ENCODE measurements around the gene ATG9B.

Gene ATG9B, protein sequence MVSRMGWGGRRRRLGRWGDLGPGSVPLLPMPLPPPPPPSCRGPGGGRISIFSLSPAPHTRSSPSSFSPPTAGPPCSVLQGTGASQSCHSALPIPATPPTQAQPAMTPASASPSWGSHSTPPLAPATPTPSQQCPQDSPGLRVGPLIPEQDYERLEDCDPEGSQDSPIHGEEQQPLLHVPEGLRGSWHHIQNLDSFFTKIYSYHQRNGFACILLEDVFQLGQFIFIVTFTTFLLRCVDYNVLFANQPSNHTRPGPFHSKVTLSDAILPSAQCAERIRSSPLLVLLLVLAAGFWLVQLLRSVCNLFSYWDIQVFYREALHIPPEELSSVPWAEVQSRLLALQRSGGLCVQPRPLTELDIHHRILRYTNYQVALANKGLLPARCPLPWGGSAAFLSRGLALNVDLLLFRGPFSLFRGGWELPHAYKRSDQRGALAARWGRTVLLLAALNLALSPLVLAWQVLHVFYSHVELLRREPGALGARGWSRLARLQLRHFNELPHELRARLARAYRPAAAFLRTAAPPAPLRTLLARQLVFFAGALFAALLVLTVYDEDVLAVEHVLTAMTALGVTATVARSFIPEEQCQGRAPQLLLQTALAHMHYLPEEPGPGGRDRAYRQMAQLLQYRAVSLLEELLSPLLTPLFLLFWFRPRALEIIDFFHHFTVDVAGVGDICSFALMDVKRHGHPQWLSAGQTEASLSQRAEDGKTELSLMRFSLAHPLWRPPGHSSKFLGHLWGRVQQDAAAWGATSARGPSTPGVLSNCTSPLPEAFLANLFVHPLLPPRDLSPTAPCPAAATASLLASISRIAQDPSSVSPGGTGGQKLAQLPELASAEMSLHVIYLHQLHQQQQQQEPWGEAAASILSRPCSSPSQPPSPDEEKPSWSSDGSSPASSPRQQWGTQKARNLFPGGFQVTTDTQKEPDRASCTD

DNA sequence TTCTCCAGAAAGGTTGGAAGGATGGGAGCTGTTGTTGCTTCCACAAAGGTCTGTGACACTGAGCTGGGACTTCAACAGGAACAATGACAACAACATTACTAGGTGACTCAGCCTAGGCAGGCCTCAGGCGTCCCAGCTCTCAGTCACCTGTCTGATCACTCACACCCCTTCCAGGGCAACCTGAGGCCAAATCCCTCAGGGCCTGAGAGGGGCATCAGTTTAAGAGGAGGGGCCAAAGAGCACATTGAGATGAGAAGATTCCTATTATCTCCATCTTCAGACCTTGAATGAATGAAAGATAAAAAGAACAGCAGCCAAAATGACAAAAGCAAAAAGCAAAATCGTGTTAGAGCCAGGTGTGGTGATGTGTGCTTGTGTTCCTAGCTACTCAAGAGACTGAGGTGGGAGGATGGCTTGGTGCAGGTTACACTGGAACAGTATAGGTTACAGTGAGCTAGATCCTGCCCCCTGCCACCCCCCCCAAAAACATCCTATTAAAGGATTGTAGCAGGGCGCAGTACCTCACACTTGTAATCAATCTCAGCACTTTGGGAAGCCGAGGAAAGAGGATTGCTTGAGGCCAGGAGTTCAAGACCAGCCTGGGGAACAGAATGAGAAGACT is at the start of gene ATG9B:
Gene ATG9B, minus strand, starts transcription at position 60 of the 622 bp plus-strand sequence. CDS start 71 bp downstream, outside the sequence.
- DNase-seq (ENCODE audit: low spot score): no peak

DNA sequence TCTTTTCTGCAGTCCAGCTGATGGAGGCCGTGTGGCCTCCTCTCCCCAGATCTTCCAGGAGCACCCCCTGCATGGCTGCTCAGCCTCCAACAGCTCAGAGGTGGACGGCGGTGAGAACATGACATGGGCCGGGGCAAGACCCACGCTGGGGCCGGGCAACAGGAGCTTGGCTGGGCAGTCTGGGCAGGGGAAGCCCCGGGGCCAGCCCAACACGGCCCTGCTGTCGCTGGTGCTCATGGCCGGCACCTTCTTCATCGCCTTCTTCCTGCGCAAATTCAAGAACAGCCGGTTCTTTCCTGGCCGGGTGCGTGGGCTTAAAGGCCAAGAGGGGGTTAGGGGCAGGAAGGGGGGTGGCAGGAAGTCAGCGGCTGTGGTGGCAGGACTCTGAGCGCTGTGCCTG is 49.7 kb upstream of the ATG9B start:
- DNase-seq (ENCODE audit: low spot score): no peak

DNA sequence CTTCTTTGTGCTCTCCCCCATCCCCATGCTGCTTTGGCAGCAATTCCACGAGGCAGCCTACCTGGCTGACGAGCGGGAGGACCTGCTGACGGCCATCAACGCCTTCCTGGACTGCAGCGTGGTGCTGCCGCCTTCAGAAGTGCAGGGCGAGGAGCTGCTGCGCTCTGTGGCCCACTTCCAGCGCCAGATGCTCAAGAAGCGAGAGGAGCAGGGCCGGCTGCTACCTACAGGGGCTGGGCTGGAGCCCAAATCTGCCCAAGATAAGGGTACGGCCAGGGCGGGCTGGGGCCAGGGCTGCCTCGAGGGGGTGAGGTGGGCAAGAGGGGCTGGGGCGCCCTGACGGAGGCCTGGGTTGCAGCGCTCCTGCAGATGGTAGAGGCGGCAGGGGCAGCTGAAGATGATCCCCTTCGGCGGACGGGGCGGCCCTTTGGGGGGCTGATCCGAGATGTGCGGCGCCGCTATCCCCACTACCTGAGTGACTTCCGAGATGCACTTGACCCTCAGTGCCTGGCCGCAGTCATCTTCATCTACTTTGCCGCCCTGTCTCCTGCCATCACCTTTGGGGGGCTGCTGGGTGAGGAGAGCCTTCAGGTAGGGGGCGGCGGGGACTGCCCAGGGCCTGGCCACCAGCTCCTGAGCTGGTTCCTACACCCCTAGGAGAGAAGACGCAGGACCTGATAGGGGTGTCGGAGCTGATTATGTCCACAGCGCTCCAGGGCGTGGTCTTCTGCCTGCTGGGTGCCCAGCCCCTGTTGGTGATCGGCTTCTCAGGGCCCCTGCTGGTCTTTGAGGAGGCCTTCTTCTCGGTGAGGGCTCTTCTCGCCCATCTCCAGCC is 47.0 kb upstream of the ATG9B start:
- DNase-seq (ENCODE audit: low spot score): no peak

DNA sequence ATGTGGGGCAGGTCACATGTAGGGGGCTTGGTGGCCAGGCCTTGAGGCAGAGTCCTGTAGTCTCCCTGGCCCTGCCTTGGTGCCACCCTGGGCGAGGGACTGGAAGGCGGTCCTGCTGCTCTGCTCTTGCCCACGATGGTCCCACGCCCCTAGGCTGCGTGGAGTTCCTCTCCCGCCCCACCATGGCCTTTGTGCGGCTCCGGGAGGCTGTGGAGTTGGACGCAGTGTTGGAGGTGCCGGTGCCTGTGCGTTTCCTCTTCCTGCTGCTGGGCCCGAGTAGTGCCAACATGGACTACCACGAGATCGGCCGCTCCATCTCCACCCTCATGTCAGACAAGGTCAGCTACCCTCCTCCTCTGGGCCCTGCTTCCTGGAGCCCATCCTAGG is 46.3 kb upstream of the ATG9B start:
- DNase-seq (ENCODE audit: low spot score): no peak

DNA sequence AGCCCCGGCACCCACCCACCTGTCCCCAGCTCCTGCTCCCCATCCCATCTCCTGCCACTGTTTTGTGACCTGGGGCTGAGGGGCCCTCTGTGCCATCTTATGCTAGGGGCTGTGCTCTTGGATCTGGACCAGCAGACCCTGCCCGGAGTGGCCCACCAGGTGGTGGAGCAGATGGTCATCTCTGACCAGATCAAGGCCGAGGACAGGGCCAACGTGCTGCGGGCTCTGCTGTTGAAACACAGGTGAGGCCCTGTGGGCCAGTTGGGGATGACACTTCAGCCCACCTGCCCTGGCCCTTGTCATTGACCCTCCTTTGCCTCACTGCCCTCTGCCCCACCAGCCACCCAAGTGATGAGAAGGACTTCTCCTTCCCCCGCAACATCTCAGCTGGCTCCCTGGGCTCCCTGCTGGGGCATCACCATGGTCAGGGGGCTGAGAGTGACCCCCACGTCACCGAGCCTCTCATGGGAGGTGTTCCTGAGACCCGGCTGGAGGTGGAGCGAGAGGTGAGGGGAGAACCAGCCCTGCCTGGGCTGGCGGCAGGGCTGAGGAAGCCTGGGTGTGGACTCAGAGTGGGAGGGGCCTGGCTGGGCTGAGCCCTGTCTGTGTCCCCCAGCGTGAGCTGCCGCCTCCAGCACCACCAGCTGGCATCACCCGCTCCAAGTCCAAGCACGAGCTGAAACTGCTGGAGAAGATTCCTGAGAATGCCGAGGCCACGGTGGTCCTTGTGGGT is 45.7 kb upstream of the ATG9B start:
- no peak for DNase-seq (ENCODE audit: low spot score)

DNA sequence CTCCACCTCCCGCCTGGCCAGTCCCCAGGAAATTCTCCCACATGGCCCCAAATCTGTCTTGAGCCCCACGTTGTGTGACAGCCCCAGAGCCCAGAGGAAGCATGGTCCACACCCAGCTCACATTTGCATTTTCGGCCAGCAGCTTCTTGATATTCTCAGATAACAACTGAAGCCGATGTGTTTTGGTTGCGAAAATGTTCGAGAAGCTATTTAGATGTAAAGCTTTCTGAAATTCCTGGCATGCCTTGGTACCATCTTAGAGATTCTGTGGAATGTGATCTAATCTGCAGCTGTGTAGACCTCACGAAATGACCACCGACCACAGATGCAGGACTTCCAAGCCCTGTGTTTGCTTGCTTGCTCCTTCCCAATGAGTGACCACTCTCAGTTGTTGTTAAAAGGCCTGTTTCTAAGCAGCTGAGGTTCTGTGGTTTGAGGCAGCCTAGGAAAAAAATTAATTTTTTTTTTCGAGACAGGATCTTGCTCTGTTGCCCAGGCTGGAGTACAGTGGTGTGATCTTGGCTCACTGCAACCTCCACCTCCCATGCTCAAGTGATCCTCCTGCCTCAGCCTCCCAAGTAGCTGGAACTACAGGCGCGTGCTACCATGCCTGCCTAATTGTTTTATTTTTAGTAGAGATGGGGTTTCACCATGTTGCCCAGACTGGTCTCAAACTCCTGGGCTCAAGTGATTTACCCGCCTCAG is 43.9 kb upstream of the ATG9B start:
- no peak for DNase-seq (ENCODE audit: low spot score)

DNA sequence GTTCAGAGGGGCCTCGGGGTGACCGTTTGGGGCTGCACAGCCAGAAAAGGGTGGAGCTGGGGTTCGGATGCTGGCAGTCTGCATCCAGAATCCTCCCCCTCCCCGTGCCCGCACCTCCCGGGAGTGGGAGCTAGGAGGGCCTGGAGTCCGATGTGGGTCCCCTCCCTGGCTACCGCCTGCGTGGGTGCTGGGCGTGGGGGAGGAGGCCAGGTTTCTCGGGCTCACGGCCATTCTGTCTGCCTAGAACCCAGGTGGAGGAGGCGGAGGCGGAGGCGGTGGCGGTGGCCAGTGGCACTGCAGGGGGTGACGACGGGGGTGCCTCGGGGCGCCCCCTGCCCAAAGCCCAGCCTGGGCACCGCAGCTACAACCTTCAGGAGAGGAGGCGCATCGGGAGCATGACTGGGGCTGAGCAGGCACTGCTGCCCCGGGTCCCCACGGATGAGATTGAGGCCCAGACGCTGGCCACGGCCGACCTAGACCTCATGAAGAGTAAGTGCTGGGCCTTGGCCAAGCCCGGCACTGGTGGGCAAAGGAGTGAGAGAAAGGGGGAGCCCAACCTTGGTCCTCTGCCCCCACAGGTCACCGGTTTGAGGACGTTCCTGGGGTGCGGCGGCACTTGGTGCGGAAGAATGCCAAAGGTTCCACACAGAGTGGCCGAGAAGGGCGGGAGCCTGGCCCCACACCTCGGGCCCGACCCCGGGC is 42.1 kb upstream of the ATG9B start:
- DNase-seq (ENCODE audit: low spot score): no peak

DNA sequence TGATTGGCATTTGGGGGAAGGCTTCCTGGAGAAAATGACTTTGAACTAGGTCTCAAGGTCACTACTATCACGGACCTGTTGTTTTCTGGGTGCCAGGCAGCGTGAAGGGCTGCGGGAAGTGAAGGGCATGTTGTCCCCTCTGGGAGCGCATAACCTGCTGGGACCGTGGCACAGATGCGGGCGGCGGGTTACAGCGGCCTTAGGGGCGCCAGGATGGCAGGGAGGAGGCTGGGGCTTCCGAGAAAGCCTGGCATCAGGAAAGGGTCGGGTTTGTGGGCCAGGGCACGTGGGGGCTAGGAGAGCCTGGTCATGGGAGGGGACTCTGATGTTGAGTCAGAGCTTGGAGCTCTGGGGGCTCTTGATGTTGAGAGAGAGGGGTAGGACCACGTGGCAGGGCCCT is 41.2 kb upstream of the ATG9B start:
- no peak for DNase-seq (ENCODE audit: low spot score)

DNA sequence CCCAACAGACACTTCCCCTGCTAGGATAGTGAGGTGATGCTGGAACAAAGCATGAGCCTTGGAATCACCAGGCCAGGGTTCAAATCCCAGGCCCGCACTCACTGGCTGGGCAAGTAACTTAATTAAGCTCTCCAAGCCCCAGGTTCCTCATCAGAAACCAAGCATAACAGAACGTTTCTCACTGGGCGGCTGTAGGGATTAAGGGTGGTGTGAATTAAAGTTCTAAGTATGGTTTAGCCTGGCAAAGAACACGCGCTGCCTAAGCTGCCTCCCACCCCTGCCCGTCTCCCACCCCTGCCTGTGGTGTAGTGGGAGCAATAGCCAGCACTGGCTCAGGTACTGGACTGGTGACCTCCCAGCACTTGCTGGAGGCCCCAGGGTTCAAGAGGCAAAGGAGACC is 40.7 kb upstream of the ATG9B start:
- DNase-seq (ENCODE audit: low spot score): no peak

DNA sequence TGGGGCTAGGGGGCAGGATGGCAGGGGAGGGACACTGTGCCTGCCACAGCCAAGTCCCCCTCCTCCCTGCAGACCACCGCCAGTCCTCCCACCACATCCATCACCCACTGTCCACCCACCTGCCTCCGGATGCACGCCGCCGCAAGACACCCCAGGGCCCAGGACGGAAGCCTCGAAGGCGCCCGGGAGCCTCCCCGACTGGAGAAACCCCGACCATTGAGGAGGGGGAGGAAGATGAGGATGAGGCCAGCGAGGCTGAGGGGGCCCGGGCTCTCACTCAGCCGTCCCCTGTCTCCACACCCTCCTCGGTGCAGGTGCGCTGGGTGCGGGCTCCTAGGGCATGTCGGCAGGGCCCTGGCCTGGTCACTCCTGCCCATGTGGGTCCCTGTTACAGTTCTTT is 40.2 kb upstream of the ATG9B start:
- no peak for DNase-seq (ENCODE audit: low spot score)

DNA sequence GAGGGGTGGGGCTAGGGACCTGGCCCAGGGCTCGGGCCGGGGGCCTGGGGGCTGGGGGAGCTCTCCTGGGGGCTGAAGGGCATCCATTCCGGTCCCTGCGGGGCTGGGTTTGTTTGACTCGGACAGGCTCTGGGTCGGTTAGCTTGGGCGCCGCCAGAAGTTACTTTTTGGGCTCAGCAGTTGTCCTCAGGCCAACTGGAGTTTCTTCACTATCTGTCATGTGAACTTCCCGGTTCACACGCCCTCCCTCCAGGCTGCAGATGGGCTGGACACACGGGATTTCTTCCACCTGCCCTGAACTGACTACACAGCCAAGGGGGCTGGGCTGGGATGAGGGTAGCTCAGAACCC is 38.9 kb upstream of the ATG9B start:
- DNase-seq (ENCODE audit: low spot score): no peak

DNA sequence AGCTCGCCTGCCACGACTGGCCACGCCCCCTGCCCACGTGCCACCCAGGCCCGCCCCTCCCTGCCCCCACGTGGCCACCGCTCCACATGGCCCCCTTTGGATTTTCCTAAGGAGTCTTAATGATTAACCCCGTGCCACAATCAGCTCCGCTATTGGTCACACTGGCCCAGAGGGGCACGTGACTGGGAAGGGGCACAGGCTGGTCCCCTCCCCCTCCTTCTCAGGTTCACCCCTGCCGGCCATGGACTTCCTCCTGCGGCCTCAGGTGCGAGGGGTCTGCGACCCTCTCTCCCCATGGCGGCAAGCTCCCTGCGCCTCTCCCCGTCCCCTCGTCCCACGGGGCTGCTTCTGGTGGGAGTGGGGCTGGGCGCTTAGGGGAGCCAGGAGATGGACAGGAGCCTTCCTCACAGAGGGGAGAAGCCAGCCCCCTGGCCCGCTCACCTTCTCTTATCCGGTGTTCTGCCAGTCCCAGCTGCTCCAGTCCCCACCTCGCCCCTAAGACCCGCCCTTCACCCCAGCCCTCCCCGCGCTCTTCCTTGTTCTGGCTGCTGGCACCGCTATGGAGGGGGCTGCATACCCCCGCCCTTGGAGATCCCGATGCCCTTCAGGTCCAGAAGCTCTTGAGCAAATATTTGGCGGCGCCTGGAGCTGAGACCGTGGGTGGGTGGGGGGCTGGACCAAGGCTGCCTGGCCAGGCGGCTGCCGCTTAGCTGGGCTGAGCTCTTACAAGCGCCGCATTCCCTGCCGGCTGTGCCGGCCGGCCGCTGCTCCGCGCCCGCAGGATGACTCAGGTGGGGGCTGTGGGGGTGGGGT is 38.3 kb upstream of the ATG9B start:
- no peak for DNase-seq (ENCODE audit: low spot score)

DNA sequence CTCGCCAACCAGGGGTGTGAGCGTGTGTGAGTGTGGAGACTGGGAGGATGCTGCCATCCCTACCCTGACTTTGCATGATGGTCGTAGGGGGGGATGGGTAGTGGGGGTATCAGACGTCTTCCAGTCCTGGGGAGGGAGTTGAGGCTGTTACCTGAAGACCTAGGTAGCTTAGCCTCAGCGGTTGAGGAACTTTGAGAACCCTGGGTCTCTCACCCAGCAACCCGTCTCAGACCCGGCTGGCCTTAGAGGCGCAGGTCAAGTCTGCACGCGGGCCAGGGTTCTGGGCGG is 37.8 kb upstream of the ATG9B start:
- DNase-seq (ENCODE audit: low spot score): no peak

DNA sequence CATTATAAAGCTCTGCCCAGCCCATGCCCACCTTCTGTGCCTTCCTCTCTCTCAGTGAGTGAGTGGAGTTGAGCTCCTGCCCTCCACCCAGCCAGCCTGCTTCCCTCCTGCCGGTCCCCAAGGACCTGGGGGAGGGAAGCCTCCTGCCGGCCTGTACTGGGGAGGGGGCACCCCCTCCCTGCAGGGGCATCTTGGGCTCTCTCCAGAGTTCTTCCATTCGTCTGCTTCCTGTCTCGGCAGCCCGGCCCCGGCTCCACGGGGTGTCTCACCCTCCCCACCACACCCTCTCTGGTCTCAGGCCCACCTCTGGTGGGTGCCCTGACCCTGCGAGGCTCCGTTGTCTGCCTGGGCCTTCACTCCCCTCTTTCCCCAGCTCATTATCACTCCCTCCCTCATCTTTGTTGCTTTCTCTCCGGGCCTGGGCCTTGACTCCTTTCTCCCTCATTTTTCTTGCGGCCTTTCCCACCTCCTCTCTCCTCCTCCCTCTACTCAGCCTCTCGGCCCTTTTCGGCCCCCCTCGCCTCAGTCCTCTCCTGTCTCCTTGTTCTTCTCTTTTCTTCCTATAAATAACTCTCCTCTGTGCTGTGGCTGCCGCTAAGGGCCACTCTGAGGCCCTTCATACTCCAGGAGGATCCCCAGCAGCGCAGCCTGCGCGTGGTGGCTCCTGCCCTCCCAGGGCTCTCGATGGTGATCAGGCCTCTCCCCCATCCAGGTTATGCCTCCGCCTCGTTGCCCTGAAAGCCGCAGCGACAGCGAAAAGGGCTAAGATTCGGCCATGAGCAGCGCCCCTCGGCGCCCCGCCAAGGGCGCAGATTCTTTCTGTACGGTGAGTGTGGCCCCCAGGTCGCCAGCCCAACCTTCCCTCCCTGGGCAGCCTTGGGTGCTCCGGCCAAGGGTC is 37.2 kb upstream of the ATG9B start:
- DNase-seq (ENCODE audit: low spot score): no peak

DNA sequence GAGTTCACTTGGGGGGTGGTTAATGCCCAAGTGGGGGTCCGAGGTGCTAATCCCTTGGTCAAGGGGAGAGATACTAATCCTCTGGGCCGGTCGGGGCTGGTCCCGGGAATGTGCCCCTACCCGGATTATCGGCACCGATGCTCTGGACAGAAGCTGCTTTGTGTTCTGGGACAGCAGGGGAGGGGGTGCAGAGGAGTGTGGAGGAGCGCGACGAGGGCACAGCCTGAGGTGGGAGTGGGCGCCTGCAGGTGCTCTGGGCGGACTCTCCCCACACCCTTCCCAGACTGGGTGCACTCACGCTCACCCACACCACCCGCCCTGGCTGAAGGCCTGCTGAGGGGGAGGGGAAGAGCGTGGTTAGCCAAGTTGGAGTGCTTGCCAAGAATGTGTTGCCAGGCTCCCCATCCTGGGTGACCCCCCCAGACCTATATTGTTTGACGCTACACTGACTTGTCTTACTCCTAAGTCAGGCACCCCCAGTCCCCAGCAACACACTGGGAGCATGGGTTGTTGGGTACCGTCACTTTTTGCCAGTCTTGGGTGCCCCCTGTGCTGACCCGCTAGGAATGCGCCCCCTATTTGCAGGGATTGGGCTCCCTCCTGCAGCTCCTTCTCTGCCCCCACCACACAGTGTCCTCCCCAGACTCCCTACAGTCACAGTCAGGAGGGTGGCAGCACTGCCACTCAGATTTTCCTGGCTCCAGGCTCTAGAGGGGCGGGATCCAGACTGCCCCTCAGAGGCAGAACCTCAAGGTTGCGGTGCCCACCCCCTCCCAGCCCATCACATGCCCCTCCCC is 36.3 kb upstream of the ATG9B start:
- DNase-seq (ENCODE audit: low spot score): peak; percentile 61

DNA sequence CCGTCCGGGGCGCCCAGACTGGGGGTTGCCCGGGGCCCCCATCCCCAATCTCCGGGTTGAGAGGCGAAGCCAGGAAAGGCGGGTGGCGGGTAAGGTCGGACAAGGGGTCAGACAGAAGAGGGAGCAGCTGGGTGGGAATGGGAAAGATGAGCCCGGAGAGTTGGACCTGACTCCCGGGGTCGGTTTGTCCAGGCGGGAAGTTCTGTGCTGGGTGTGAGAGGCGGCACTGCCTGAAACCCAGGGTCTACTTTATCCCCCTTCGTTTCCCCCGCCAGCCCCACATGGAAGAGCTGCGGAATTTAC is 35.8 kb upstream of the ATG9B start:
- no peak for DNase-seq (ENCODE audit: low spot score)

DNA sequence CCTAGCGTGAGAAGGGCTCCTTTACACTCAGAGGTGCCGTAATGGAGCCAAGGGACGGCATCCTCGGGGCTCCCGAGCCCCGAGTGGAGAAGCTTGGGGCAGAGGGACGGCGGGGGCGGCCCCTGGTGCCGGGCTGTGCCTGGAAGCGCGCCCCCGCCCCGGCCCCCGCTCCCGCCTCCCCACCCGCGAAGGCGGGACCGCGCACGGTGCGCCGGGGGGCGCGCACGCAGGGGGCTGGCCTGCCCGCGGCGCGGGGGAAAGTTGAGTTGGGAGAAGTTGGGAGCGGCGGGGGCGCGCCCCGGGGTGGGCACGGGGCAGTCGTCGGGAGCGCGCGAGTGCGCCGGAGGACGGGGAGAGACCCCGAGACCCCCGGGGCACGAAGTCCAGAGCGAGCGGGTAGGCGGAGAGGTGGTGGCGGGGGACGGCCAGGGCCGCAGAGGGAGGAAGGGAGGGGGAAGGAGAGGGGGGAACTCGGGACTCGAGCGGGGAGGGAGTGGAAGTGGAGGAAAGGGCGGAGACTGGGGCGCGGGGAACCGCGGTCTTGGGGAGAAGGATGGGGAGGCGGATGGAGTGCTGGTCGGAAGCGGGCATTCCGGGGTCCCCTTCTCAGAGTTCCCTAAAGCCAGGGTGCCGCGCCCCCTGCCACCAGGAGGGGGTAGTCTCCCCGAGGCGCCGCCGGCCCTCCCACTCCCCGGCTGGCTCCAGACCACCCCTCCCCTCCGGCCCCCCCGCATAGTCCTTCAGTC is 35.2 kb upstream of the ATG9B start, which contains the start of gene SLC4A2:
Gene SLC4A2, plus strand, starts transcription at position 223 of the 746 bp plus-strand sequence. CDS start 2,399 bp downstream, outside the sequence.
- peak; percentile 89 for DNase-seq (ENCODE audit: low spot score)

All from globus pallidus (tissue), 1 donor.